ENCODE measurements around the gene PCNX2.
"Not testable (repeated sequence)": the region's sequence is repeated elsewhere in the genome, so short reads cannot be mapped to it uniquely, and the experiment has no call there.

PCNX2 gene

DNA sequence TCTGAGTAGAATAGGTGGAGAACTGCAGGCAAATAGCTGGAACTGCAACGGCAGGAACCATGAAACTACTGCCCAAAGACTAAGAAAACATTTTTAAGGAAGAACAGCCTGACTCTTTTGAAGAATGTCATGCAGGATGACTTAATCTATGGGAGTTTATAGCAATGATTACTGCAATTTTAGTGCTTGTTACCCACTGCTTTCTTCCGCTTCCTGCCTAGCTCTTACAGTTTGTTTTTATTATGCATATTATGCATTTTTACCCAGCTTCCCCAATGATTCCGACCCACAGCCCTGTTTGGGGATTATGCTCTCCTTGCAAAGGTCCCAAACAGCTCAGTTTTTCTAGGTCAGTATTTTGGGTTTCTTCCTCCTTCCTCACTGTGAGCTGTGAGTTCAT lies 71.2 kb downstream of the PCNX2 start:
- ATAC-seq: no peak

DNA sequence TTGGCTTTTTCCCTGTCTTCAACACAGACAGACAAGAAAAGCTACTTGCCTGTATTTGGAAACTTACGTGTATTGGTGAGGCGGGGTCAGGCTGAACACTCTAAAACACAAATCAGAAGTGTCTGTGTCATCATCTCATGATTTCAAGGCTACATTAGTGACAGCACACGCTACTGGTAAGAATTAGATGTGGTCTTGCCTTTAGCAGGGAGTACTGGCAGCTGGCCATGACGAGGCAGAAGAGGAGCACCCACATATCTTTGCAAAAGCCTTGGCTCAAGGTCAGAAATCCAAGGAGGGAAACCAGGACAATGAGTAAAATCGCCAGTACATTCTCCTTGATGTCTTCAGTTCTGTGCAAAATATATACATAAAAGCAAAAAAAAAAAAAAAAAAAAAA lies 77.7 kb downstream of the PCNX2 start:
- ATAC-seq: no peak

DNA sequence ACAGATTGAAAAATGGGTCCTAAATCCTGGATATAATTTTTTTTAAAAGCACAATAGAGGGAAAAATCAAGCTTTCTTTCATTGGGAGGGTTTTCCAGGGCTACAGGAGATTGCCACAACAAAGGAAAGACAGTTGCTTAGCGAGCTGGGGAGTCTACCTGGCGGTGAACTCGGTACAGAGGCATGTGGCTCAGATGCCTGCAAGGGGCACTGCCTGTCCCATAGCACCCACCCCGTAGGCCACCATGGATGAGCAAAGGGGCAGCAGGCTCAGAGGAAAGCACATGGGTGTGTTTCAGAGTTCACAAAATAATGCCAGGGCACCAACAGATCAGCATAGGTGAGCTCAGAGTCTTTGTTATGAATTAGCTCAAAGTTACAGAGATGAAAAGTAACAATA lies 79.5 kb downstream of the PCNX2 start:
- no peak for ATAC-seq

DNA sequence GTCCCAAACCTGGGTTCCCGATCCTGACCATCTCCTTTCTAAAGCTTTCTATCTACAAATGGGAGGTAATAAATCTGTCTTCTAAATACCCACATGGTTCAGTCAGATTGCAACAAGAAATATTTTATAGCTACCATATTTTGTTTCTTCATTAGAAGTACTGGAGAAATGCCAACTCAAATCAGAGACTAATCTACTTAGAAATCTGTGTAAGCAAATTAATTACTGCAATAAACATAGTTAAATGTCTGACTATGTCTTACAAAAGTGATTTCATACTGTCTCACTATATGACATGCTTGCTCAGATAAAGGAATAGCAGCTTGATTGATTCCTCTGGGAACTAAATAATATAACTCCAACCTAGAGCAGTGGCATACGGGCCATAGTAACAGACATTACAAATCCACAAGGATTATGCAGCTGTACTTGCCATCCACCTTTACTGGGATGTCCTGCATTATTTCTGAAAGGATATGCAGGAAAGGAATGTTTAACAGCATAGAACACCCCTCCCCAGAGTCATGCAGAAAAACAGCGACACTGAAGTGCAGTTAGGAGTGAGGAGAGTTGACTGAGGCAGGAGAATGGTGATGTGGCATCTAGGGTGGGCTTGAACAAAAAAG lies 80.3 kb downstream of the PCNX2 start:
- no peak for ATAC-seq

DNA sequence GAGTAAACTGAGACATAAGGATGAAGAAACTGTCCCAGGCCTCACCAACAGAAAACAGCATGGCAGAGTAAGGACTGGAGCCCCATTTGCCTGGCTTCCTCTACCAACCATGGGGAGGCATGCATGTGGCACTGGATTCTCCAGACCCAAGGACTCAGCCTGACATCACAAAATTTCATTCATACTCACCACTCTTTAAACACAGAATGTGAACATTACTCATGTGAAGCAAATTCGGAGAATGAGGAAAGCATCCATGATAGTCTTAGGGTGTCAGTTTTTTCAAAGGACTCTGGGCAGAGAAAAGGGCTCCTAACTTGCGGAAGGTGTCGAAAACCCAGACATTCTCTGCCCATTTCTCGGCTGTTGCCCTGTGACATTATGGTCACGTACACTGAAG lies 83.9 kb downstream of the PCNX2 start:
- ATAC-seq: no peak

DNA sequence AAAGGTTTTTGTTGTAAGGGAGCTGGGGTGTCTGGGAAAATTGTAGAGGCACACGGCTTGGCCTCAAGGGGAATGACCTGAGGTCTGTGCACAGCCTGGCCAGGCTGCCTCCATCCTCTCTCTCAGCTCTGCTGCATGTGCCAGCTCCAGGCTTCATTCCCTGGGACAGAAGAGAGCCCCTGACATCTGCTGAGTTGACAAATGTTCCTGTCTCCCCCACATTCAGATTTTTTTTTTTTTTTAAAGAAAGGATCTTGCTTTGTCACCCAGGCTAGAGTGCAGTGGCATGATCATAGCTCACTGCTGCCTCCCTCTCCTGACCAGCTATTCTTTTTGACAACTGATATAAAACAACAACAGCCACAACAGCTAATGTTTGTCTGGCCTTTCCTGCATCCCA lies 84.4 kb downstream of the PCNX2 start:
- no peak for ATAC-seq

DNA sequence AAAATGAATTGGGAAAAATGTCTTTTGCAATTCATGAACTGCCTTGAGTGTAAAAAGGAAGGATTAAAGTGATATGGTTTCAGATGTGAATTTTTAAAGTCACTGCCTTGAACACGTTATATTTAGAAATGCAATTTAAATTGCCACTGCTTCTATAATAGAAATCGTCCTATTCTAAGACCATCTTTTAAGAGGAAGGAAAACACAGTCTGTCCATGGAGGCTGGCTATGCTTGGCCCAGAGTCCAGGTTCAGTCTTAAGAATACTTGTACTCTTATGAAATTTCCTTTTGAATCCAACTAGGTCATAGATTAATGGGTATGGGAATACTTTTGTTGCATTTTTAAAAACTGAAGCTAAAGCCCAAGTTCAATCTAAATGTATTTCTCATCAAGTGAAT lies 86.0 kb downstream of the PCNX2 start:
- no peak for ATAC-seq

DNA sequence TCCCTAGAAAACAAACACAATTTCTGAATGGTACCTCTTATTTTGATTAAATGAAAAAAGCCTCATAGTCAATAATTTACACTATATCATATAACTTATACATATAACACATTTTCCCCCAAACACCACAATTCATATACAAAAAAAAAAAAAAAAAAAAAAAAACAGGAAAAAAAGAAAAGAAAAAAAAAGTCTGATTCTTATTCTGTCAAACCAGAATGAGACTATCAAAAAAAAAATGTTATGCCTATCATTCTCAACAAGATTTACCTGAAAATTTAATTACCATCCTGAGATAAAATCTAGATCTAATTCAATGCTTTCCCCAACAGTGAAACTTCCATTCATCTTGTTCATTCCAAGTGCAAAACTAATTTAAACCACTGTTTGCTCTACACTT lies 86.8 kb downstream of the PCNX2 start:
- ATAC-seq: no peak

DNA sequence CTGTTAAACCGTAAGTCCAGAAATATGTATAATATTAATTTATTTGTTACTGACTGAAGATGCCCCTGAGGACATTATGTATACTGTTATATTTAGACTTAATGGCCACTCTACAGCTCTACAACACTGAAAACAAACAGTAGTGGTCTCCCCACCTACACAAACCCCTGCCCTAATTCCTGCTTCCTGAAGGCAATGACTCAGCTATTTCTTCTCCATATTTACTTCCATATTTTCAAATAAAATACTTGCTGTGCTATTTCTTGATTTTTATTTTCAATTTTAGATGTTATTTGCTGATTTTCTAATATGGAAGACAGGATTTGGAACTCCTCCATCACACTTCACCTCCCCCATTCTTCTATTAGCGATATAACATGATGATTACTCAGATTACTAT lies 97.6 kb downstream of the PCNX2 start:
- no peak for ATAC-seq

DNA sequence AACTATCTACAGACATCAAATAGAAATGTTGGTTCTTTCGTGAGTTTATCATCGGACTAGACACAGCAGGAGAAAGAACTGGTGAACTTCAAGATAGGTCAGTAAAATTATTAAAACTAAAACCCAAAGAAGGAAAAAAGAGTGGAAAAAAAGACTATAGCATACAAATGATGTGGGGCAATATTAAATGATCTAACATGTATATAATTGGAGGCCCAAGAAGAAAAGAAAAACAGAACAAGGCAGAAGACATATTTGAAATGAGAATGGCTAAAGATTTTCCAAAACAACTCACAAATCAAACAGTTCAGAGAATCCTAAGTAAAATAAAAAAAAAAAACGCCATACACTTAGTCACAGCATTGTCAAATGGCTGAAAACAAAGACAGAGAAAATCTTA lies 101.8 kb downstream of the PCNX2 start:
- ATAC-seq: no peak

DNA sequence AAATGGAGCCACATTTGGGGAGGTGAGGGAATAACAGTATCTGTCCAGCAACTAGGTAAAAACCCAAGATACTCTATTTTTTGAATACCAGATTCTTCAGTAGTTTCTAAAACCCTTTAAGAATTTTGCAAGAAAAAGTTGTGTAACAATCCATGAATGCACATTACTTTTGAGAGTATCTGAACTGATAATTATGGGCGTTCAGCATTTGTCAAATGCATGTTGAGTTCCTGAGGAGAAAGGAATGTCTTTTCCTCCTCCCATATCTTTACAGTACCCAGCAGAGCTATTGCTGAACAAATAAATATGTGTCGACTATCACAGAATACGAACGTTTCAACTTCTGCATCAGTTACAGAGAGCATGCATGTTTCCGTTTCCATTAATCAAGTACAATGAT lies 104.5 kb downstream of the PCNX2 start:
- ATAC-seq: no peak

DNA sequence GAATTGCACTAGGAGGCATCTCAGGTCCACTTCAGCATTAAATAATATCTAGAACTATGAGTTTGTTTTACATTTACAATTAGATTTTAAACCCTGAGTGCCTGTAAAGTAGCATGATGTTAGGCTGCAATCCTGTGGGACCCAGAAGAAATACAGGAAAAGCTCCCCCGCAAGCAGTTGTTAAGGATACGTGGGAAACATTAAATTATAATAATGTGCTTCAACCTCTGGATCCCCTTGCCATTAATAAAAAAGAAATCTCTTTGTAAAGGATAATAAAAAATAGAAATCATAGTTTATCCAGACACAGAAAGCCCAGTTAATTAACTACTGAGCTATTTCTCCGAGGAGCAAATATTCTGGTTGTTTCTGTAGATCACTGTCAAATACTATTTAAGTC lies 106.0 kb downstream of the PCNX2 start:
- no peak for ATAC-seq

DNA sequence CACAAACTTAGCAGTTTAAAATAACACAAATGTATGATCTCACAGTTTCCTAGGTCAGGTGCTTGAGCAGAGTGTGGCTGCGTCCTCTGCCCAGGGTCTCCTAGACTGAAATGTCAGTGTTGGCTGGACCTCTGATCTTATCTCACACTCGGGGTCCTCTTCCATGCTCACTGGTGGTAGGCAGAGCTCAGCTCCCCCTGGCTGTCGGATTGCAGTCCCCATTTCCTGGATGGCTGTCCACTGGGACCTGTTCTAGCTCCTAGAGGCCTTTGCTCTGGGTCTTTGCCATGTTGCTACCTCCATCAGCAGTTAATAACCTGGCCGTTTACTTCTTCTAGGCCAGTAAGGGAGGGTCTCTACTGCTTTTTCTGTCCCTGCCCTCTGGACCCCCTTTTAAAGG lies 107.5 kb downstream of the PCNX2 start:
- no peak for ATAC-seq

DNA sequence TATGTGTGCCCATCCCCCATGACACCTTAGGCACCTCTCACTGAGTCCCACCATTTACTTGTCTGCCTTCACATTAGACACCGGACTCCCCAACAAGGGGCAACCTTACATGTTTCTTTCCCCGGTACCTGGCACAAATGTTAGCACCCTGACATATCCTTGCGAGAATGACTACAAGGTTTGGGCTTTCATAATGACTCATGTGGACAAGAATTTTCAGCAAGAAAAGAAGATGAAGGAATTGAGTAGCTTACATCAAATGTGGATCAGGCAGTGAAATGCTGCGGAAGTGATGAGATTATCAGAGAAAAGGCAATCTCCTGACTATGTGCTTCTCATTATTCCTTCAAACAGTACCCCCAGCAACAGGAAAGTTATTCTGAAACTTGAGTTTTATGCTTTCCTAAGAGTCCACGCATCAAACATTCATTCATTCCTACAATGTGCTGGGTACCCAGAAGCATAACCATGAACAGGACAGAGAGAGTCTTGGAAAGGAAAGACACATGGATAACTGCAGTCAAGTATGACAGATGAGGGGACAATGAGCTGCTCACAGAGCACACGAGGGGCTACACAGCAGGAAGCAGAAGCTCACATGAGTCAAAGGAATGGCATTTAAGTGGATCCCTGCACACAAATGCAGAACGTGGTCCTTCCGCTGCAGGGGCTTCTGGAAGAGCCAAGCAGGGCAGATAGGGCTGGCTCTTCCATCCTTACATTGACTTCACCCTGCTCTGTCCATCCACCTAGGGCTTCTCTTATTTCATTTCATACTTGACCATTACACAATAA lies 112.1 kb downstream of the PCNX2 start:
- no peak for ATAC-seq

DNA sequence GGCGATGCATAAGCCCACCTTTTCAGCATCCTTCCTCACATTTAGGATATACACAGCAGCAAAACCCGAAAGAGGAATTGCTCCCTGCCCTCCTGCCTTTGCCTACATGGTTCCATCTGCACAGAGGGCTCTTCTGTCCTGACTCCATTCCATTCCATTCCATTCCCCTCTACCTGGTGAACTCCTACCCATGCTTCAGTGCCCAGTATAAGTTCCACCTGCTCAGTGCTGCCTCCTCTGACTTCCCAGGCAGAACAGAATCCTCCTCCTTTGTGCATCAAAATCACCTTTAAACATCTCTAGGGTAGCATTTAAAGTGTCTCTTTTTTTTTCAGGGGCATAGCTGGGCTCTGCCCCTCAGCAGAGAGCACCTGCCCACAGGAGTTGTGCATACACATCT lies 112.9 kb downstream of the PCNX2 start:
- ATAC-seq: no peak

DNA sequence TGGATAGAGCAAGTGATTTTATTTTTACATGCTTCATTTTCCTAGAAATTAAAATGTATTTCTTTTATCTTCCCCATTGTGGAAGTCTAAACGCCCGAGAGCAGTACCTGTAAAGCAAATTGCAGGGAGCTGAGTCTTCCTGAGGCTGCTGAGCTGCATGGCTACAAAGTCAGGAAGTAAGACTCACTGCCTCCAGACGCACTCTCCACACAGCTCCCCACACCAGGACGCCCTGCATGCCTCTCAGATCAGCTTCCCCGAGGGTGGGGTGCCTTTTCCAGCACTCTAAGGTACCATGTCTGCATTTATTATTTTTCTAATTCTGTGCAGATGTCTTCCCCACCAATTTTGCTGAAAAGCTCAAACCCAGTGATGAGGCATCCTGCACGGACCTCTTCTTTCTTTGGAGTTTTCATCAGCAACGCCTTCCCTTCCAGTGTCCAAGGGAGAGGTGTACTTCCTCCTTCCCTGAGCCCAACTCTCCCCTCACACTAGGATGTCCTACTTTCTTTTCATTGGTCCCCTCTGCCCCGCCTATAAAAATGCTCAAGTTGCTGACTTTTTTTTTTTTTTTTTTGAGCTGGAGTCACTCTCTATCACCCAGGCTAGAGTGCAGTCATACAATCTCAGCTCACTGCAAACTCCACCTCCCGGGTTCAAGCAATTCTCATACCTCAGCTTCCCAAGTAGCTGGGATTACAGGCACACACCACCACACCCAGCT lies 114.7 kb downstream of the PCNX2 start:
- no peak for ATAC-seq

DNA sequence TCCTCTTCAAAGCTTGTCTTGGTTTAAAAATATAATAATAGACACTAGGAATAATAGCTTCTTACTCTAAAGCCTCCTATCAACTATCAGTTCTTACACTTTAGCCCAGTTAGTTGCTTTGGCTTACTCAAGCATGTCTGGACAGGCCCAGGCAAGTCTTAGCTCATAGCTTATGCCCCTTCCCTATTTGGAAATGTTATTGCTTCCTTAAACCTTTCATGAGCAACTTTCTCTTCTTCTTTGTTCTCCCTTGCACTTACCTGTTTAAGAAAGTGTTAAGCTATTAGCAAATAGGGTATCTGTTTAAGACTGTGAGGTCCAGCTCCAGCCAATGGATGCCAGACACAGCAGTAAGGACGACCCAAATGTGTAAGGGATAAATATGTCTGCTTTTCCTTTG lies 115.9 kb downstream of the PCNX2 start:
- ATAC-seq: not testable (repeated sequence)

DNA sequence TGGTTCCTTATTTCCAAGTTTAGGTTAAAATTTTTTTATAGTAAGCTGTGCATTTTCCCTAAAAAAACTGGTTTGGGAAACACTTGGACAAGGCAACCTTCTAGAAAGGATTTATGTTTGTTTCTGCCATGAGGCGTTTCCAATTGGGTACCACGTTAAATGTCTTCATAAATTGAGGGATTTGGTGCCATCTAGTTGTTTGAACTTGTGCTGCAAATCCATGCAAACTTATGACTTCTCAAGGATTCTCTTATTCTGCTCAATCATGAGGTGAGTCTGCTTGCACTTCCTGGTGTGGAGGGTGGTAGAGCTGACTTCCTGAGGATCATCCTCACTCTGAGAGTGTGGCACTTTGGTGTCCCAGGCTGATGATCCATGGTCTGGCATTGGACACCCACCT lies 123.3 kb downstream of the PCNX2 start:
- ATAC-seq: no peak

DNA sequence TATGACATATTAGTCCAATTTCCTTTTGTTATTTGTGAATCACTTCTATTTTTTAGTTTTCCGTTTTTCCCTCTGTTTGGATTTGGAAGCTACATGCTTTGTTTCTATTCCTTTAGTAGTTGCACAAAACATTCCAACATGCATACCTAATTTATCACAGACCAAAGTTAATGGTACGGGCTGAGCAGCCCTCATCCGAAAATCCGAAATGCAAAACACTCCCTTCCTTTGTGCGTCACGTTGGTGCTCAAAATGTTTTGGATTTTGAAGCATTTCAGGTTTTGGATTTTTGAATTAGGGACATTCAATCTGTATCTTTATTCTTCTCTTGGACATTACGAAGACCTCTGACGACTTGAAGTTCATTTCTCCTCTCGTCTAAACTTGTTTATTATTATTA lies 124.8 kb downstream of the PCNX2 start:
- ATAC-seq: no peak

DNA sequence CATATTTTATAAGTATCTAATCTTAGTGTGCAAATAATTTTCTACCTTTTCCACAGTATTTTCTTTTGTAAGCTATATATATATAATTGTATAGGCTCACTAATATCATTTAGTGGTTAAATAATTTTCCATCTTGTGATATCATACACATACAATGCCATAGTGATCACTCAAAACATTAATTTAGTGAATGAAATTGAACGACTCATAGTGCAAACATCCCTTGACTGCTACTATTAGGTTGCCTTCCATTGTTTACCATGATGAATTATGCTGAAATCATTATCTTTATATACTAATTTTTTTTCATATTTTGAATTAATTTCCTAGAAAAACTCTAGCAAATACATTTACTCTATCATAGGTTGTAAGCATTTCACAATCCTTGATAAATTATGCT lies 127.1 kb downstream of the PCNX2 start:
- no peak for ATAC-seq

DNA sequence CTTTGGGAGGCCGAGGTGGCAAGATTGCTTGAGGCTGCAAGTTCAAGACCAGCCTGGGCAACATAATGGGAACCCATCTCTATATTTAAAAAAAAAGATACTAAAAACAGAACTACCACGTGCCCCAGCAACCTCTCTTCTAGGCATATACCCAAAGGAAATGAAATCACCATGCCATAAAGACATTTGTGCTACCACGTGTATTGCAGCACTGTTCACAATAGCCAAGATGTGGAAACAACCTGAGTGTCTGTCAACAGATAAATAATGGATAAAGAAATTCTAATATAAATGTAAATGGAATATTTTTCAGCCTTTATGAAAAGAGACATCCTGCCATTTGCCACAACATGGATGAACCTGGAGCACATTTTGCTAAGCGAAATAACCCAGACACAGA lies 128.6 kb downstream of the PCNX2 start:
- ATAC-seq: no peak

DNA sequence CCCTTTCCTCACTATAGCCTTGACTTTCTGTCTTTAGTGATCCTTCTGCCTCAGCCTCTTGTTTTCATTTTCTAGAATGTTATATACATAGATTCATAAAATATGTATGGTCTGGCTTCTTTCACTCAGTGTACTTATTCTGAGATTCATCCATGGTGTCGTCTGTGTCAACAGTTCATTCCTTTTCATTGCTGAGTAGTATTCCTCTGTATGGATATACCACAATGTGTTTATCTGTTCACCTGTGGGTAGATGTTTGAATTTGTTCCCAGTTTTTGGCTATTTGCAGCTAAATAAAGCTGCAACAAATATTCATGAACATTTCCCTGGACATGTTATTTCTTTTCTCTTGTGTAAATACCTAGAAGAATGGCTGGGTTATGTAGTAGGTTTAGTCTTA lies 131.8 kb downstream of the PCNX2 start:
- no peak for ATAC-seq

DNA sequence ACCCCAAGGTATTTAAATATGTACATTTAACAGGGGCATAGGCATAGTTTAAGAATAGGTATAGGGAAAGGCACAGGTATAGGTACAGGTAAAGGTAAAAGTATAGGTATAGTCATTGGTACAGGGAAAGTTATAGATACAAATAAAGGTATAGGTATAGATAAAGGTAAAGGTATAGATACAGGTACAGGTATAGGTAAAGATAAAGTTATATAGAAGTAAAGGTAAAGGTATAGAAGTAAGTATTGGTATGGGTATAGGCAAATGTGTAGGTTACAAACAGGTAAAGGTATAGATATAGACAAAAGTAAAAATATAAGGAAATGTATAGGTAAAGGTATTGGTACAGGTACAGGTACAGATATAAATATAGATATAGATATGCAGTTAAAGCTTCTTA lies 137.2 kb downstream of the PCNX2 start:
- ATAC-seq: no peak

DNA sequence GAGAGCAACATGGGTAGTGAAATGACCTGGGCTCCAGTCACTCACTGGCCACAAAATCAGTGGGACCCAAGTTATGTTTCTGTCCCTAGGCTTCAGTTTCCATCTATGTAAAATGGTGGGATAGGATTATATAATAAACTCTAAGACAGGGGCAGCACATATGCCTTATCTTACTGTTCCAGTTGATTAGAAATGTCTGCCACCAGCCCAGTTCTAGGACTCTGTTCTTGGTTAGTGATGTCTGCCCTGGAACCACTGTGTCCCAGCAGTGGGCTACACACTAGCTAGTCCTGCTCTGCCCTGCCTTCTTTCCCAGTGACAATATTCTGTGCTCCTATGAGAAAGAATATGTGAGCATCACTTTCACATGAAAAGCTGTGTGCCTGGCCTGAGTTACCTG lies 138.3 kb downstream of the PCNX2 start:
- no peak for ATAC-seq
